HCT116 (cell line): ENCODE data around the gene CXorf38. TPM values are rescaled to one million over a fixed set of nuclear protein-coding genes. Genes with fewer than 3 reads are reported as not detected.

Source experiments
- total RNA-seq: library from RNA; stranded (reverse); gene quantifications from one replicate; pipeline ENCODE4 v1.2.1, GENCODE V29; 2021; ENCODE audit not compliant: unreplicated experiment

Gene CXorf38
- total RNA-seq, 1 experiment from 2014 or later: 11.5 TPM

Other genes starting within 250 kb of the CXorf38 start
- 62.0 TPM for gene ATP6AP2, start 66.6 kb downstream of the CXorf38 start, total RNA-seq
- gene MPC1L, start 24.1 kb downstream of the CXorf38 start, total RNA-seq: not detected
- gene MED14, start 88.0 kb upstream of the CXorf38 start, total RNA-seq: 51.8 TPM